Left colon (tissue), 2 donors: Measurements from ENCODE around the gene LIN7B. TPM values are rescaled to one million over a fixed set of nuclear protein-coding genes. Genes with fewer than 3 reads are reported as not detected.

Source experiments
- ATAC-seq: fragments of 200-7000 bp; cut with Tn5 transposase; one replicate; pipeline ENCODE4 v1.9.1; 2020; ENCODE audit warnings: mild to moderate bottlenecking, moderate library complexity
- DNase-seq, 2 donors: peaks; one replicate each; pipeline ENCODE4 v3.0.0-alpha.2; 2020
- intact Hi-C, 2 donors: fragments of 100-400 bp; cut with DNase I in 1 of 2; cut with micrococcal nuclease in 1 of 2; formaldehyde crosslinking; loops; one replicate each; pipeline versions ENCODE4 v1.11.2 to v1.14.0; 2022; cut with DNase I, micrococcal nuclease
- total RNA-seq, 2 donors: library from RNA; stranded (reverse); fragmentation: NEBNext Ultra II Directional; extraction: Animal tissue kit (Norgen Biotek cat#: 25700); gene quantifications; one replicate each; pipeline ENCODE4 v1.2.1, GENCODE V29; 2021
- donor health status: DM: no; HTN: no; CAD: no.
- donor health status: DM: yes; HTN: yes; CAD: no.

The LIN7B gene
- total RNA-seq, 2 donors from 2014 or later, result 8.8 to 11.4 TPM

DNA sequence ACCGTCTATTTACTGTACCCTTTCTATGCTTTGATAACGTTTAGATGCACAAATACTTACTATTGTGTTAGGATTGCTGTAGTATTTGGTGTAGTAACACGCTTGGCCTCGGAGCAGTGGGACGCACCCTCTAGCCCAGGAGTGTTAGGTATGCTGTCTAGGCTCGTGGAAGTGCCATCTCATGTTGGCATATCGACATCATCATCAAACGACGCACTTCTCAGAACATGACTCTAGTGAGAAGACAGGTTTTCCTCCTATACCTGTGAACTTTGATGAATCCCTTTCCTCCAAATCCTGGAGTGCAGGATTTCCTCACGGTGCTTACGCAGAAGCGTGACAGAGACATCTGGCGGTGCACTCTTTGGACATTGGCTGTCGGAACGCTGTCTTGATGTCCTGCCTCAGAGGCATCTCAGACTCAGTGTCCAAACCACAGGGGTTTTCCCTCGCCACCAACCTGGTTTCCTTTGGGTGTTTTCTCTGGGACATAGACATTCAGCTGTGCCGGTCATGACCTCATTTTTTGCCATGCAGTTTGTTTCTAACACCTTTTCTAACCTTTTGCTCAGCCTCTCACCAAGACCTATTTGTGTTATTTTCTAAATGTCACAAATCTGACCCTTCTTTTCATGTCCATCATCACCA lies 22.7 kb upstream of the LIN7B start:
- ATAC-seq (no peak), DNase-seq (no peak)
- intact Hi-C loops, result loop anchor here in 1 of 2 donors (10.0 kb wide), 1 partner anchor 103 kb away; no protein-coding TSS in a partner anchor

- ATAC-seq (no peak), DNase-seq (no peak)
- intact Hi-C loops, result loop anchor here in 1 of 2 donors (10.0 kb wide), 1 partner anchor 102 kb away; no protein-coding TSS in a partner anchor
Measured at GRCh38 chr19:49092686-49093085, 21.5 kb upstream of the LIN7B start.

DNA sequence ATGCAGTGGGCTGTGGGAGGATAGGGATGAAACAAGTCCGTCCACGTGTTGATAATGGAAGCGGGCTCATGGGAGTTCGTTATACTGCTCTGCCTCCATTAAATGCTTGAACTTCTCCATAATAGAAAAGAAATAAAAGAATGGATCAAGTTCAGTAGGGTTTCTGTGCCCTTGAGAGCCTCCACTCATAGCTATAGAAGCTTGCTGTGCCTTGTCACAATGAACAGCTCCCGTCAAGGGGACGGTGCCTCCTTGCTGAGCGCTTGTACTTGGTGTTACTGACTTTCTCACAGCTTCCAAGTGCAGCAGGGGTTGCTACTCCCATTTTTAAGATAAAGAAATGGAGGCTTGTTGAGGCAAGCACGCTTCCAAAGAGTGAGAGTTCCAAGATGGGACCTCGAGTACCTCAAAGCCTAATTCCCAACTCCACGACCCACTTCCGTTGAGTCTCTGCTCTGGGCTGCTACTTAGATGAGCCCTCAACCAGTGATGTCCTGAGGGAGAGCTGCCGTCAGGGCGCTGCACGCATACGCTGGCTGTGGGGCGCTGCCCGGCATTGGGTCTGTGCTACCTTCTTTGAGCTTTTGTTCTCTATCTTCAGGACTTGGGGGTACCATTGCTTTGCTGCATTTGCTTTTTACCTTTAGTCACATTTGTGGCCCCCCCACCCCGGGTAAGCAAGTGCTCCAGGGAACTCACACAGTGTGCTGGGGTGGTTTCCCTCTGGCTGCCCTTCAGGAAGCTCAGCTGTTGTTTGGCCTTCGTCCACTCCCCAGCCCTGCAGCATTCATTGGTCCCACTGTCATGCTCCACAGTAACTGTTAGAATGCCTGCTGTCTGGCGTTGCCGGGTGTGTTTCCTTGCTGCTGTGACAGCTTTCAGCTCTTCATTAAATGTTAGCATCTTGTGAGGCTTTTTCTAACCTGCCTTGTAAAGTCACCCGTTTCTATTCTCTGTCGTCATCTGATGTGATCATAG lies 19.4 kb upstream of the LIN7B start:
- intact Hi-C loops, result loop anchor here in 1 of 2 donors (5.0 to 10.0 kb wide), 2 partner anchors 53 to 100 kb away; no protein-coding TSS in a partner anchor
- ATAC-seq (no peak), DNase-seq (no peak)

DNA sequence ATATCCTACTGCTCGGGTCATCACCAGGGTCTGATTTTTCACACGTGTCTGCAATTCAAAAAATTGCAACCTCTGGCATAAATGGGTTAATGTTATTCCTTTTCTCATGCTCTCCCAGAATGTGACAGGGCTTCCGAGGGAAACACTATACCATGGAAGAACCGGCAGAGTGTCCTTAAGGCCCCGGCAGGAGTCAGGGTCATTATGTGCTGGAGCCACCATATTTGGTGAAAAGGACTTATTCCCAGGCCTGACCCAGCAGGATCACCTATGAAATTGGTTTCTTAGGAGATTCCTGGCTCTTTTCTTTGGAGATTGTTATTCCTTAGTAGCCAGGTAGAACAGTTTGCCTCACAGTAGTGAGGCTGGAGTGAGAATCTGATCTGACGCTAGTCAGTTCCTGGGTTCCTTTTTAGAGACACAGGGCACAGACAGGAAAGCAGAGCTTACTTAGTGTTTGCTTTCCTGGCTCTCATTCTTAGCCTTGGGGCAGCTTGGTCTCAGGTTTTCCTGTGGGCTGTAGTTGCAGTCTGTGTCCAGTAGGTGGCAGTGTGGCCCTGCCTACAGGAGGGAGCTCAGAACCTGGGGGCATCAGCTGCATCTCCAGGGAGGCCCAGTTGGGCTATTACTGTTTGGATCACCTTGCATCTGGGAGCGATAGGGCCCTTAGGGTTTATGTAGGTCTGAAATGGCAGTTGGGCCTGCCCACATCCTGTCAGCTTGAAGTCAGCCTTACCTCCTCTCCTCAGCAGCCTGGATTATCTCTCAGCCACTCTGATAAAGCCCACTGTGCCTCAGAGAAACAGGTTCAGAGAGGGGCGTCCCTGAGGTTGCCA lies 16.5 kb upstream of the LIN7B start:
- DNase-seq (peak in 1 of 2 donors; percentile 67), ATAC-seq (peak; percentile 79)
- intact Hi-C loops, result loop anchor here in 1 of 2 donors (5.0 to 10.0 kb wide), 2 partner anchors 50 to 97 kb away; no protein-coding TSS in a partner anchor

DNA sequence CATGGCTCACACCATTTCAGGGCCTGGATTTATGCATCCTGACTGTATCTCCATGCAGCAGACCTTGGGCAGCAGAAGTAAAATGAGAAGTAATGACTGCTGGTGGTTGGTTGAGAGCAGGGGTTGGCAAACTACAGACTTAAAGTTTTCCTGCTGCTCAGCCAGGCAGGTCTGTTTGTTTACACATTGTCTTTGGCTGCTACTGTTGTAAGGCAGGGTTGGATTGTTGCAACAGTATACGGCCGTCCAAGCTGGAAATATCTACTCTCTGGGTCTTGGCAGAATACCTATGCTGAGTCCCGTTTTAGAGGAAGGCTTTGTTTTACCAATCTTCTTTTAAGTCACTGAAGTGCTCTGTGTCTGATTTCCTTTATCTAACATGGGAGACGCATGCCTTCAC lies 15.4 kb upstream of the LIN7B start:
- DNase-seq (no peak), ATAC-seq (no peak)
- intact Hi-C loops, result loop anchor here in 1 of 2 donors (5.0 to 10.0 kb wide), 2 partner anchors 49 to 96 kb away; no protein-coding TSS in a partner anchor

DNA sequence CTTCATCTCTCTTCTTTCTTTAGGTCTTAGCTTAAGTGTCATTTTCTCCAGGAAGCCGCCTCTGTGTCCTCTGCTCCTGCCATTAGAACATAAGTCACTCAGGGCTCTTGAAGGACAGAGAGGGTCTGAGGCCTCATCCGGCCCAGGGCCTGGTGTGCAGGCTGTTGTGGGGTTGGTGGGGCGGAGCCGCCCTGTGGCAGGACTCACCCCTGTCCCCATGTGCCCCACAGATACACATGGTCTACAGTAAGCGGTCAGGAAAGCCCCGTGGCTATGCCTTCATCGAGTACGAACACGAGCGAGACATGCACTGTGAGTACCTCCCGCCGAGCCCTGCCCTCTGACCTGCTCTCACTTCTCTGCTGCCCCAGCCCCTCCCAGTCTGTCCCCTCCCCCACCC lies 13.0 kb upstream of the LIN7B start:
- intact Hi-C loops, result loop anchor here in 1 of 2 donors (10.0 kb wide), 1 partner anchor 104 kb away; no protein-coding TSS in a partner anchor
- no peak for DNase-seq
- ATAC-seq, result no peak

DNA sequence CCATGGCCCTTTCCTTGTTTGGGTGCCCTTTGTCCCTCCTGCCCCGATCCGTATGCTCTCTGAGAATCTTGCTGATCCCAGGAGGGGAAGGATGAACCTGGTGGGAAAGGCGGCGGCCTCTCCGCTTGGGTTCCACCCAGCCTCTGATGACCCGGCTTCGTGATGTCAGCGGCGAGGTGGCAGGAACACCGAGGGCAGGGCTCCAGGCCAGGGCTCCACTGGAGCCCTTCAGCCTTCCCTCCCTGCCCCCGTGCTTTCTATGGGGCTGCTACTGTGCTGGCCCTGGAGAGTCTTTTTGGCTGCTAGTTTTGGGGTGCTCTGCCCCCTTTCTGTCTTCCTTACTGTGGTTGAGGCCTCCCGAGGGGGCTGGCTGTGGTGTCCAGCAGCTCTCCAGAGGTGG lies 11.9 kb upstream of the LIN7B start:
- no peak for DNase-seq
- intact Hi-C loops, result loop anchor here in 1 of 2 donors (10.0 kb wide), 1 partner anchor 102 kb away; no protein-coding TSS in a partner anchor
- no peak for ATAC-seq

DNA sequence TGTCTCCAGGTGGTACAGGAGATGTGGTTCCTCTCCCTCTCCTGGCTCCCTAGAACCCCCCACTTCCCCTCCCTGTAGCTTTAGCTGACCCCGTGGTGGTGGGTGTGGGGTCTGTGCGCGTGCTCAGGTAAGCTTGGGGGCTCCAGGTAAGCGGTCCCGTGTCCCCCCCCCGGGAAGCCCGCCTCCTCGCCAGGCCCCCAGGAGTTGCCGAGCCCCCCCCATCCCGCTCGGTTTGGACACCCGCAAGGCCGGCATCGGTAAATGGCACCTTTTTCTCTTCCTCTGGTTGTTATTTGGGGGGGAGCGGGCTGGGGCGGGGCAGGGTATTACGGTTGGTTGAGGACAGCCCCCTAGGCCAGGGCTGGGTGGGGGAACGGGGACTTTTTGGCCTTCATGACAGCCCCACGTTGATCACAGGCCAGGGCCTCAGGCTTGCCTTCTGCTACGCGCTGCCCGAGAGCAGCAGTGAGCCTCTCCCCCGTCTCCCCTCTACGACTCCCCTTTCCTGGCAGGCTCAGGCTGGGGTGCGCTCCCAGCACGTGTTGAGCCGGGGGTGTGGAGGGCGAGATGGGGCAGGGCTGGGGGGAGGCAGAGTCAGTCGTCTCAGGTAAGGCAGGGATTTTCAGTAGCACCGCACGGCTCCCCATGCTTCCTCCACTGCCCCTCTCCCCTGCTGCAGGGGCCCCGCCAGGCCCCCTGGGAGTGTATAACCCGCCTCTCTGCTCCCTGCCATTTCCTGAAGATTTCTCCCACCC lies 10.7 kb upstream of the LIN7B start:
- DNase-seq, result no peak
- intact Hi-C loops, result loop anchor here in 1 of 2 donors (10.0 kb wide), 1 partner anchor 101 kb away; no protein-coding TSS in a partner anchor
- ATAC-seq, result no peak

DNA sequence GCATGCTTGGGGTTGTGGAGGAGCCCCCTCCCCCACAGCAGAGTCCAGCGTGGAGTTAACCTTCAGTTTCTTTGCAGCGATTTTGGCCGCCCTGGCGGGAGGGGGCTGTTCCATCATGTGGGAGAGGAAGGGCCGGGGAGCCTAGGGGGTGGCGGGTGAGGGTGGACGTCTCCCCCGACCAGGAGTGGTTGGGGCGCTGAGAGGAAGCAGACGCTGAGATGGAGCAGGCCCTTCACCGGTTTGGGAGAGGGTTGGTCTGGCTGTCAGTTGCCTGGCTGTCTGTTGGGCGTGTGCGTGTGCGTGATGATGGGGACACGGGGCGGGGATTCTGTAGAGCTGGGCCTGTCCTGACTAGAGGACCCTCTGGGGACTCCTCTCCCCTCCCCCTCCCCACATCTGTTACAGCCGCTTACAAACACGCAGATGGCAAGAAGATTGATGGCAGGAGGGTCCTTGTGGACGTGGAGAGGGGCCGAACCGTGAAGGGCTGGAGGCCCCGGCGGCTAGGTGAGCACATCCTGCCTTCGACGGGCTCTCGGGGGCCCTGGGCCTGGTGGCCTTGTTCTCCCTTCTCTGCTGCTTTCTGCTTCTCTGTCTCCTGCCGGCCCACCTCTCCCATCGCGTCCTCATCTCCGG lies 9.8 kb upstream of the LIN7B start:
- no peak for DNase-seq
- intact Hi-C loops, result loop anchor here in 1 of 2 donors (10.0 kb wide), 1 partner anchor 100 kb away; no protein-coding TSS in a partner anchor
- ATAC-seq, result no peak

DNA sequence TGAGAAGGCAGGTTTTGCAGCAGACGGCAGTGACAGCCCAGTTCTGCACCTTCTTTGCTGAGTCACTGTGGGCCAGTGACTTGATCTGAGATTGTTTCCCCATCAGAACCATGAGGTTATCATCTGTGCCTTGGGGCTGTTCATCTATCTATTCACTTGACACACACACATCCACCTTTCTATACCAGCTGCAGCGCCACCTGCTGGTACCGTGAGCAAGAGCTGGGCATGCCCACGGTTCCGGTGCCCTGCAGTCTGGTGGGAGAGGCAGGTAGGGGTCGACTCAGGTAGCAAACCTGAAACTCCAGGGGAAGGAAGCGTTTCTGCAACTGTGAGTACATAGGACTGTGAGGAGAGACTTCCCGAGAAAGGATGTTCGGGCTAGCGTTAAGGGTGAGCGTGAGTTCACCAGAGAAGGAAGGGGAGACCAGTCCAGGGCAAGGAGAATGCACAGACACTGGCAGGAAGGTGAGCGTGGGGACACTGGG lies 7.5 kb upstream of the LIN7B start:
- DNase-seq (peak in 1 of 2 donors; percentile 79), ATAC-seq (peak; percentile 71)
- intact Hi-C loops, result loop anchor here in 1 of 2 donors (10.0 kb wide), 1 partner anchor 98 kb away; no protein-coding TSS in a partner anchor

DNA sequence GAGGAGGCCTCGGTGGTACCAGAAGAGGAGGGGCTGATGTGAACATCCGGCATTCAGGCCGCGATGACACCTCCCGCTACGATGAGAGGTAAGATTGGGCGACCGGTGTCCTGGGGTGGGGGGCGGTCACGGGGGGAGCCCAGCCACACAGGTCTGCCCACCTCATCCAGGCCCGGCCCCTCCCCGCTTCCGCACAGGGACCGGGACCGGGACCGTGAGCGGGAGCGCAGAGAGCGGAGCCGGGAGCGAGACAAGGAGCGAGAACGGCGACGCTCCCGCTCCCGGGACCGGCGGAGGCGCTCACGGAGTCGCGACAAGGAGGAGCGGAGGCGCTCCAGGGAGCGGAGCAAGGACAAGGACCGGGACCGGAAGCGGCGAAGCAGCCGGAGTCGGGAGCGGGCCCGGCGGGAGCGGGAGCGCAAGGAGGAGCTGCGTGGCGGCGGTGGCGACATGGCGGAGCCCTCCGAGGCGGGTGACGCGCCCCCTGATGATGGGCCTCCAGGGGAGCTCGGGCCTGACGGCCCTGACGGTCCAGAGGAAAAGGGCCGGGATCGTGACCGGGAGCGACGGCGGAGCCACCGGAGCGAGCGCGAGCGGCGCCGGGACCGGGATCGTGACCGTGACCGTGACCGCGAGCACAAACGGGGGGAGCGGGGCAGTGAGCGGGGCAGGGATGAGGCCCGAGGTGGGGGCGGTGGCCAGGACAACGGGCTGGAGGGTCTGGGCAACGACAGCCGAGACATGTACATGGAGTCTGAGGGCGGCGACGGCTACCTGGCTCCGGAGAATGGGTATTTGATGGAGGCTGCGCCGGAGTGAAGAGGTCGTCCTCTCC lies 6.3 kb upstream of the LIN7B start:
- ATAC-seq (no peak), DNase-seq (no peak)
- intact Hi-C loops, result loop anchor here in 1 of 2 donors (10.0 kb wide), 1 partner anchor 97 kb away; no protein-coding TSS in a partner anchor

GRCh38 chr19:49109051-49109450 lies 5.1 kb upstream of the LIN7B start:
- DNase-seq, result no peak
- ATAC-seq, result no peak
- intact Hi-C loops, result loop anchor here in 1 of 2 donors (10.0 kb wide), 1 partner anchor 96 kb away; no protein-coding TSS in a partner anchor

DNA sequence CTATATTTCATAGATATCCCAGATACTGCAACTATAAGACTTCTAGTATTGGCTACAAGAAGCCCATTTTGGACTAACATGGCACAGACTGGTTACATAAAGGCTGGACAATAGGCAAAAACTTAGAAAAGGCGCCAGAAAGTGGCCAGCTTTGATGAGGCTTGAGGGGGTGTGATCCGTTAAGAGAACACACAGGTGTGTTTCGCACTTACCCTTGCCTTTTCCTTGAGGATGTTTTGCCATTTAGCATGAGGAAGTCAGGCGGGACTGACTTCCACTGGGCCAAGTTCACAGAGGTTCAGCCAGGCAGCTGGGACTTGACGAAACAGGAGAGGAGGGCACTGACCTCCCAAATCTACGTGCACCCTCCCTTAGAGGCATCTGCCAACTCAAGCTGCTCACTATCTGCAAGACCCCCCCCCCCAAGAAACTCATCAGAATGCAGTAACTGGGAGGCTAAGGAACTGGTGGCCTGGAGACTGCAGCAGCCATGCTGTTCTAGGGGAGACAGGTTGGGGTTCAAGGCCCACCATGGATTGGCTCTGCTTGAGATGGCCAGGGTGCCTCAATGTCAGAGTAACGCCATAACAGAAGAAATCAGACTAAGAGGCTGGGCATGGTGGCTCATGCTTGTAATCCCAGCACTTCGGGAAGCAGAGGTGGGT lies 4.5 kb upstream of the LIN7B start:
- DNase-seq (no peak), ATAC-seq (no peak)
- intact Hi-C loops, result loop anchor here in 1 of 2 donors (10.0 kb wide), 1 partner anchor 95 kb away; no protein-coding TSS in a partner anchor

GRCh38 chr19:49110567-49110966 lies 3.6 kb upstream of the LIN7B start:
- ATAC-seq, result no peak
- intact Hi-C loops, result no loop called here

GRCh38 chr19:49111218-49111998 lies 2.8 kb upstream of the LIN7B start:
- ATAC-seq (no peak), DNase-seq (no peak)
- intact Hi-C loops, result no loop called here

More at GRCh38 chr19:49110567-49110966, 3.6 kb upstream of the LIN7B start:
- no peak for DNase-seq
